LNCaP clone FGC (cell line): ENCODE data around the gene CDK10.

ENCODE experiments used
- DNase-seq: peaks from one replicate; pipeline ENCODE4 v3.0.0-alpha.2; 2011; ENCODE audit warnings: low read depth
- H3K4me3 ChIP-seq: 2 replicates; pipeline ENCODE4 v1.5.1; 2011; ENCODE audit warnings: mild to moderate bottlenecking, low read depth, low read length, control low read depth
- TF ChIP-seq, protein P1 (sequence below): IDR thresholded peaks from 2 replicates; pipeline ENCODE4 v1.5.1; 2012; ENCODE audit warnings: mild to moderate bottlenecking; ENCODE audit not compliant: control insufficient read depth, insufficient read depth; ENCODE audit errors: extremely low read depth

Gene CDK10, protein sequence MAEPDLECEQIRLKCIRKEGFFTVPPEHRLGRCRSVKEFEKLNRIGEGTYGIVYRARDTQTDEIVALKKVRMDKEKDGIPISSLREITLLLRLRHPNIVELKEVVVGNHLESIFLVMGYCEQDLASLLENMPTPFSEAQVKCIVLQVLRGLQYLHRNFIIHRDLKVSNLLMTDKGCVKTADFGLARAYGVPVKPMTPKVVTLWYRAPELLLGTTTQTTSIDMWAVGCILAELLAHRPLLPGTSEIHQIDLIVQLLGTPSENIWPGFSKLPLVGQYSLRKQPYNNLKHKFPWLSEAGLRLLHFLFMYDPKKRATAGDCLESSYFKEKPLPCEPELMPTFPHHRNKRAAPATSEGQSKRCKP

DNA sequence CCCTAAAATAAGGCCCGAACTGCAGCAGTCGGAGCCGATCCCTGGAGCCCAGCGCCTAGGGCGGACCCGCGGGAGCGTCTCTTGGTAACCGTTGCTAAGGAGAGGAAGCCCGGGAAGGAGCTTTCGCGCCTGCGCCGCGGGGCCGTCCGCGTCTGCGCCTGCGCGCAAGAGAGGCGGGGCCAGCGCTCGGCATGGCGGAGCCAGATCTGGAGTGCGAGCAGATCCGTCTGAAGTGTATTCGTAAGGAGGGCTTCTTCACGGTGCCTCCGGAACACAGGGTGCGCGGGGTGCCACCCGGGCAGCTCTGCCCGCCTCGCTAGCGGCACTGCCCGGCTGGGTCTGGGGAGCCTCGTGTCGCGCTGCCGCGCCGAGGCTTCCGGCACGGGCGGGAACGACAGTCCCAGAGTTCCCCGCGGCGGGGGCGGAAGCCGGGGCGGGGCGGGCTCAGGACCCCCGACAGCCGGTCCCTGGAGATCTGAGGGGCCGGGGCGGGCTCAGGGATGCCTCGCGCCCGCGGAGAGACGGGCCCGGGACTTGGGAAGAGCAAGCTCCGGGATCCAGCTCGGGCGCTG, at the start of gene CDK10:
Gene CDK10, plus strand, starts transcription at position 170 of the 572 bp plus-strand sequence. Its CDS starts 22 bp downstream, at position 192.
- peak; percentile 50 for DNase-seq
- peak within 1 kb of the TSS; percentile 85 for H3K4me3 ChIP-seq
- TF ChIP-seq, protein P1, sequence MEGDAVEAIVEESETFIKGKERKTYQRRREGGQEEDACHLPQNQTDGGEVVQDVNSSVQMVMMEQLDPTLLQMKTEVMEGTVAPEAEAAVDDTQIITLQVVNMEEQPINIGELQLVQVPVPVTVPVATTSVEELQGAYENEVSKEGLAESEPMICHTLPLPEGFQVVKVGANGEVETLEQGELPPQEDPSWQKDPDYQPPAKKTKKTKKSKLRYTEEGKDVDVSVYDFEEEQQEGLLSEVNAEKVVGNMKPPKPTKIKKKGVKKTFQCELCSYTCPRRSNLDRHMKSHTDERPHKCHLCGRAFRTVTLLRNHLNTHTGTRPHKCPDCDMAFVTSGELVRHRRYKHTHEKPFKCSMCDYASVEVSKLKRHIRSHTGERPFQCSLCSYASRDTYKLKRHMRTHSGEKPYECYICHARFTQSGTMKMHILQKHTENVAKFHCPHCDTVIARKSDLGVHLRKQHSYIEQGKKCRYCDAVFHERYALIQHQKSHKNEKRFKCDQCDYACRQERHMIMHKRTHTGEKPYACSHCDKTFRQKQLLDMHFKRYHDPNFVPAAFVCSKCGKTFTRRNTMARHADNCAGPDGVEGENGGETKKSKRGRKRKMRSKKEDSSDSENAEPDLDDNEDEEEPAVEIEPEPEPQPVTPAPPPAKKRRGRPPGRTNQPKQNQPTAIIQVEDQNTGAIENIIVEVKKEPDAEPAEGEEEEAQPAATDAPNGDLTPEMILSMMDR = no peak

DNA sequence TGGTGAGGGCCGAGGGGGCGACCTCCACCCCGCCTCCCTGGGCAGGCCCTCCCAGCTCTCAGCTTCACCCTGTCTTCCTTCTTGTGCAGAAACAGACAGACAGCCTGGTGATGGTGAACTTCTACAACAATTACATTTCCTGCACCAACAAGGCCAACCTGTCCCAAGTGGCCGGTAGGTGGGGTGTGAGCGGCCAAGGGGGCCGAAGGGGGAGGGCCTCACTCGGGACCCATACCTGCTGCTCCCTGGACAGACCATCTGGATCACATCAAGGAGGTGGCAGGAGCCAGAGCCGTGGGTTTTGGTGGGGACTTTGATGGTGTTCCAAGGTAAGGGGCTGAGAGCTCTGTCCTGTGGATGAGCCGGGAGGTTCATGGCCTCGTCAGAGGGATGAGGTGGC, 49.1 kb upstream of the CDK10 start:
- TF ChIP-seq, protein P1 = no peak
- H3K4me3 ChIP-seq = no peak overlapping the region
- no peak for DNase-seq

DNA sequence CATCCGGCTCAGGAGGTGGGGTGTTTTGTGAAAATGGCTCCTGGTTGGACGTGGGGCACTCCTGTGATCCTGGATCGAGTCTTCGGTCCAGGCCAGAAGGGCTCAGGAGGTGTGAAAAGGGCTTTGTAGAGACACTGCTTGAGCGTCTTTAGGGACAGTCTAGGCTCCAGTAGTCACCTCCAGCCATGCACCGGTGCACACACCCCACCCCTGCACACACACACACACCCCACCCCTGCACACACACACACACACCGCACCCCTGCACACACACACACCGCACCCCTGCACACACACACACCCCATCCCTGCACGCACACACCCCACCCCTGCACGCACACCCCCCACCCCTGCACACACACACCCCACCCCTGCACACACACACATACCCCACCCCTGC, 48.0 kb upstream of the CDK10 start:
- DNase-seq = no peak
- TF ChIP-seq, protein P1 = no peak

DNA sequence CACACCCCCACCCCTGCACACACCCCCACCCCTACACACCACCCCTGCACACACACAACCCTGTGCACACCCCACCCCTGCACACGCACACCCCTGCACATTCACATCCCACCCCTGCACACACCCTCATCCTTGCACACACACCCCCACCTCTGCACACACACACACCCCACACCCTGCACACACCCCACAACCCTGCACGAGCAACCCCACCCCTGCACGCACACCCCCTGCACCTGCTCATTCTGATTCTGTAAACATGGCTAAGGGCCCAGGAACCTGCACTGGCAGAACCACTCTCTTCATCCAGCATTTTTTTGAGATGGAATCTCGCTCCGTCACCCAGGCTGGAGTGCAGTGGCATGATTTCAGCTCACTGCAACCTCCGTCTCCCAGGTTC, 47.1 kb upstream of the CDK10 start:
- DNase-seq = no peak
- TF ChIP-seq, protein P1 = no peak
- H3K4me3 ChIP-seq = no peak overlapping the region

More for the DNA sequence above, 48.0 kb upstream of the CDK10 start:
- H3K4me3 ChIP-seq = no peak overlapping the region

DNA sequence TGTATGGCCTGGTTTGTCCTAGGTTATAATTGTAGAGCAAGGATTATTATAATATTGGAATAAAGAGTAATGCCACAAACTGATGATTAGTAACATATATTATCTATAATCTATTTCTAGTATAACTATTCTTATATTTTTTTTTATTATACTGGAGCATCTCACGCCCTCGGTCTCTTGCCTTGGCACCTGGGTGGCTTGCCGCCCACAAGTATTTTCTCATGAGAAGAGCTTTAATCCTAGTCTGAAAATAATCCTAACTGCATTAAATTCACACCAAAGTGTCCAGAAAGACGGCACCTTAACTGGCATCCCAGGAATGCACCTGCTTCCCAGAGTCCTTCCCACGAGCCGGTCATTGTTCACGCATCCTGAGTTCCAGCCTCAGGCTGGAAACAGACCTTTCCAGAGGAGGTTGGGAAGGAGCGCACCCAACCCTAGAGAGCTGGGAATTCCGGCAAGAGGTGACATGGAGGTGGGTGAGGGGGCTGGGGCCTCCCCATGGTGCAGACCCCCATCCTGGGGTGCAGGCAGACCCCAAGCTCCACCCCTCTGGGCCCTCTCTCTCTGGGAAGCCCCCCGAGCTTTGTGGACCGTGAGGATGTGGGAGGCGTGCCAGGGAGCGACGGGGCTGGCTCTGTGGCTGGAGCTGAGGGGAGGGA, 44.9 kb upstream of the CDK10 start:
- DNase-seq = no peak
- H3K4me3 ChIP-seq = no peak overlapping the region
- TF ChIP-seq, protein P1 = no peak

DNA sequence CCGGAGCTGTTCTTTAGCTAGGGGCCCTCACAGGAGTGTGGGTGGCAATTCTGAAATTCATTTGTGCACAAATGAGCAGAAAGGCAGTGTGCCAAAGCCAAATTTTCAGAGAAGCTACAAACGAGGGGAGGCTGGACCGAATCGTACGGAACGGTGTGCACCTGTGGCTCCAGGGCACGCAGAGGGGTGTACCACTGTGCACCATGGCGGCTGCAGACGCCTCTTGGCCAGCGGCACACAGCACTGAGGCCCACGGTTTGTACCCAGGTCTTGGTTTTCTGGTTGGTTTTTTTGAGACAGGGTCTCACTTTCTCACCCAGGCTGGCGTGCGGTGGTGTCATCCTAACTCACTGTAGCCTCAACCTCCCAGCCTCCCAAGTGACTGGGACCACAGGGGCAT, 43.9 kb upstream of the CDK10 start:
- no peak overlapping the region for H3K4me3 ChIP-seq
- no peak for DNase-seq
- TF ChIP-seq, protein P1 = no peak
